Ovary (tissue), 3 donors: ENCODE results near the gene C6orf132.

ENCODE experiments used
- CTCF ChIP-seq, 3 donors: fragments of 450-650 bp in 2 of 3; fragments of 200-600 bp in 1 of 3; IDR thresholded peaks; one replicate each; pipeline versions ENCODE4 v1.5.1 to v1.8.0; 2016 to 2022; ENCODE audit warnings: antibody characterized with exemption in 3 of 3, mild to moderate bottlenecking in 1 of 3
- EP300 ChIP-seq: sonication (generic); formaldehyde crosslinking; IDR thresholded peaks from one replicate; pipeline ENCODE4 v1.6.1; 2017; ENCODE audit warnings: antibody characterized with exemption
- POLR2A ChIP-seq: fragments of 450-650 bp; IDR thresholded peaks from one replicate; pipeline ENCODE4 v1.6.1; 2017; ENCODE audit warnings: antibody characterized with exemption, mild to moderate bottlenecking, moderate library complexity
- donor health status: DM: no; HTN: no; CAD: no.

- TF ChIP-seq CTCF (IDR thresholded peaks at IDR 0.05) (no peak), POLR2A (no peak), EP300 (no peak)
Measured at GRCh38 chr6:42112351-42112750, 30.1 kb downstream of the C6orf132 start.
